Sigmoid colon (tissue), 7 donors: ENCODE data around the gene EWSR1. TPM values are rescaled to one million over a fixed set of nuclear protein-coding genes. Genes with fewer than 3 reads are reported as not detected.
A peak's percentile ranks its signal among the peaks of the same experiment; 100 is the strongest.

Experiments used
- DNase-seq: peaks from one replicate; pipeline ENCODE4 v3.0.0-alpha.2; 2019
- H3K27ac ChIP-seq, 4 donors: fragments of 200-600 bp; sonication (generic); one replicate each; pipeline ENCODE4 v1.5.1; 2016 to 2019; ENCODE audit warnings: mild to moderate bottlenecking in 1 of 4
- H3K27me3 ChIP-seq, 3 donors: fragments of 200-600 bp; sonication (generic); one replicate each; pipeline ENCODE4 v1.5.1; 2019; ENCODE audit warnings: mild to moderate bottlenecking in 1 of 3
- H3K36me3 ChIP-seq, 4 donors: fragments of 200-600 bp; sonication (generic); one replicate each; pipeline ENCODE4 v1.5.1; 2016 to 2019
- H3K4me1 ChIP-seq, 4 donors: fragments of 200-600 bp; sonication (generic); one replicate each; pipeline ENCODE4 v1.5.1; 2017 to 2019
- H3K4me3 ChIP-seq, 4 donors: fragments of 200-600 bp; sonication (generic); one replicate each; pipeline ENCODE4 v1.5.1; 2017 to 2019; ENCODE audit warnings: mild to moderate bottlenecking in 2 of 4, moderate library complexity in 1 of 4
- H3K9me3 ChIP-seq, 4 donors: fragments of 200-600 bp in 3 of 4; sonication (generic) in 3 of 4; one replicate each; pipeline versions ENCODE4 v1.5.1 to v1.6.1; 2013 to 2019
- CTCF ChIP-seq, 4 experiments: fragments of 450-650 bp in 3 of 4; fragments of 200-600 bp in 1 of 4; IDR thresholded peaks; one replicate each; pipeline ENCODE4 v1.5.1; 2016 to 2019; ENCODE audit warnings: antibody characterized with exemption in 4 of 4, mild to moderate bottlenecking in 3 of 4, moderate library complexity in 2 of 4
- EP300 ChIP-seq, 4 donors: sonication (generic); formaldehyde crosslinking; IDR thresholded peaks; one replicate each; pipeline ENCODE4 v1.6.1; 2017; ENCODE audit warnings: antibody characterized with exemption in 4 of 4
- POLR2A ChIP-seq, 2 donors: fragments of 450-650 bp; IDR thresholded peaks; one replicate each; pipeline ENCODE4 v1.6.1; 2016; ENCODE audit warnings: antibody characterized with exemption in 2 of 2, mild to moderate bottlenecking in 2 of 2, moderate library complexity in 2 of 2
- POLR2AphosphoS5 ChIP-seq, 4 donors: sonication (generic); formaldehyde crosslinking; IDR thresholded peaks; one replicate each; pipeline ENCODE4 v1.6.1; 2017; ENCODE audit warnings: antibody characterized with exemption in 4 of 4
- WGBS, 2 donors: extraction: QIAGEN DNeasy Blood & Tissue Kit; methylation state at CpG; one replicate each; pipeline ENCODE4 v1.1.7; 2013; 5-methylcytosine and 5-hydroxymethylcytosine counted together
- intact Hi-C: fragments of 100-400 bp; cut with DNase I; formaldehyde crosslinking; loops from one replicate; pipeline ENCODE4 v1.15.1; 2023
- polyA plus RNA-seq, 3 donors: library from polyadenylated mRNA; stranded (reverse); fragments of 200-250 nt; gene quantifications; one replicate each; pipeline ENCODE4 v1.2.3, GENCODE V29; 2013
- total RNA-seq, 4 donors: library from RNA; depleted of rRNA; stranded (reverse); fragments of >200 nt; gene quantifications; one replicate each; pipeline ENCODE4 v1.1.0, GENCODE V29; 2016
- donor health status: healthy with polysubstance abuse.
- donor health status: Bipolar disorder and iron deficiency.
- donor health status: healthy.

EWSR1 gene
- total and polyA plus RNA-seq, 7 donors, result 81.4 to 233 (median 174) TPM

GRCh38 chr22:29330753-29331152, 62.7 kb downstream of the EWSR1 start:
- intact Hi-C loops, result no loop called here
- Histone ChIP-seq H3K27me3 (no peaks in the 10 kb centered on the region), H3K4me3 (no peak overlapping the region), H3K36me3 (peaks cover 0 to 92% (median 42%) of the 10 kb centered on the region in 4 donors), H3K27ac (no peak overlapping the region), H3K9me3 (no peaks in the 10 kb centered on the region), H3K4me1 (peaks cover 0 to 16% (median 0%) of the 10 kb centered on the region in 4 donors)
- DNase-seq, result peak; percentile 79
- 73 to 80% methylated on average over 9 of the region's 9 CpGs for WGBS, 2 donors
- TF ChIP-seq EP300 (IDR thresholded peaks at IDR 0.05) (no peak), POLR2AphosphoS5 (IDR thresholded peaks at IDR 0.05) (no peak), CTCF (IDR thresholded peaks at IDR 0.05) (no peak), POLR2A (IDR thresholded peaks at IDR 0.05) (no peak)

DNA sequence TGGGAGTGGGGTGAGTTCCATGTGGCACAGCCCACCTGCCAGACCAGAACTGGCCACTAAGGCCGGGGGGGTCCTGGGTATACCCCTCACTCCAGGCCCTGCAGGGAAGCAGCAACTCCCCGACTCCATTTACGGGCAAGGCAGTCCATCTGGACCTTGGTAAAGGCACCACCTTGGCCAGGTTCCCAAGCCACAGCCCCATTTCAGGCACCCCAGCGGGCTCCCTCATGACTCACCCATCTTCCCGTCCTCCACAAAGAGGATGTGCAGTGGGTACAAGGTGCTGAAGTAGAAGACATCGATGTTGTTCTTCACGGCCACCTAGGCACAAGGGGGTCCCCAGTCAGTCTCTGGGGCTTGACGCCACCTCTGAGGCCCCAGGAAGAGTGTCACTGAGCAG, 63.1 kb downstream of the EWSR1 start:
- no peak for DNase-seq
- no peaks in the 10 kb centered on the region for H3K9me3 ChIP-seq
- no peak overlapping the region for H3K27ac ChIP-seq
- 89 to 92% methylated on average over 8 of the region's 8 CpGs for WGBS, 2 donors
- no peak for TF ChIP-seq POLR2A (IDR thresholded peaks at IDR 0.05)
- TF ChIP-seq CTCF (IDR thresholded peaks at IDR 0.05), result no peak
- TF ChIP-seq EP300 (IDR thresholded peaks at IDR 0.05), result no peak
- no peak for TF ChIP-seq POLR2AphosphoS5 (IDR thresholded peaks at IDR 0.05)
- H3K4me3 ChIP-seq, result no peak overlapping the region
- H3K4me1 ChIP-seq, result peaks cover 0 to 13% (median 0%) of the 10 kb centered on the region in 4 donors
- peaks cover 0 to 96% (median 46%) of the 10 kb centered on the region in 4 donors for H3K36me3 ChIP-seq
- H3K27me3 ChIP-seq, result no peaks in the 10 kb centered on the region
- intact Hi-C loops, result no loop called here

- no peak overlapping the region for H3K4me3 ChIP-seq
- no peaks in the 10 kb centered on the region for H3K27me3 ChIP-seq
- H3K9me3 ChIP-seq, result no peaks in the 10 kb centered on the region
- TF ChIP-seq POLR2A (IDR thresholded peaks at IDR 0.05), result no peak
- H3K36me3 ChIP-seq, result peaks cover 0 to 96% (median 47%) of the 10 kb centered on the region in 4 donors
- H3K4me1 ChIP-seq, result peaks cover 0 to 12% (median 0%) of the 10 kb centered on the region in 4 donors
- H3K27ac ChIP-seq, result no peak overlapping the region
- DNase-seq, result no peak
- intact Hi-C loops, result no loop called here
- 90 to 93% methylated on average over 14 of the region's 14 CpGs for WGBS, 2 donors
Observed at GRCh38 chr22:29331658-29332300, 63.7 kb downstream of the EWSR1 start.

- Histone ChIP-seq H3K4me3 (no peak overlapping the region), H3K9me3 (no peaks in the 10 kb centered on the region), H3K27me3 (no peaks in the 10 kb centered on the region), H3K27ac (no peak overlapping the region), H3K36me3 (peaks cover 0 to 96% (median 52%) of the 10 kb centered on the region in 4 donors), H3K4me1 (peaks cover 0 to 12% (median 0%) of the 10 kb centered on the region in 4 donors)
- WGBS, 2 donors, result 95 to 97% methylated on average over 8 of the region's 8 CpGs
- DNase-seq, result no peak
- intact Hi-C loops, result no loop called here
- TF ChIP-seq EP300 (IDR thresholded peaks at IDR 0.05), result no peak
- TF ChIP-seq POLR2A (IDR thresholded peaks at IDR 0.05), result no peak
- no peak for TF ChIP-seq POLR2AphosphoS5 (IDR thresholded peaks at IDR 0.05)
- TF ChIP-seq CTCF (IDR thresholded peaks at IDR 0.05), result no peak
Observed at GRCh38 chr22:29332886-29333496, 64.9 kb downstream of the EWSR1 start.

DNA sequence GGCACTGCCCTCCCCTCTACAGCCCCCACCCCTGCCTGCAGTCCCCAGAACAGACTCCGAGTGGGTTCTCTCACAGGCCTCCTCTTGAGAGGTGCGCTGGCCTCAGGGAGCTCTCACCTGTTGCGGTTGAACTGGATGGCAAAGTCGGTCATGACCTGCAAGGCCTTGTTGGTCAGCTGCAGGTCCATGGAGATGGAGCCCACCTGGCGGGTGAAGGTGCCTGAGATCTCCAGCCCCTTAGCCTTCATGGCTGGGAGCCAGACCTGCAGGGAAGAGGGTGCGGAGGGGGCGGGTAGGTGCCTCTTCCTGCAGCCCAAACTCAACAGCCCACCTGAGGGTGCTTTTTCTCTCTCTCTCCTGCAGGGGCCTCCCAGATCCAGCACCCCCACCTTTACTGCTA, 66.1 kb downstream of the EWSR1 start:
- TF ChIP-seq POLR2AphosphoS5 (IDR thresholded peaks at IDR 0.05) (no peak), EP300 (IDR thresholded peaks at IDR 0.05) (no peak), POLR2A (IDR thresholded peaks at IDR 0.05) (no peak), CTCF (IDR thresholded peaks at IDR 0.05) (no peak)
- intact Hi-C loops, result no loop called here
- Histone ChIP-seq H3K27me3 (no peaks in the 10 kb centered on the region), H3K4me3 (no peak overlapping the region), H3K9me3 (no peaks in the 10 kb centered on the region), H3K4me1 (peaks cover 0 to 12% (median 0%) of the 10 kb centered on the region in 4 donors), H3K27ac (no peak overlapping the region), H3K36me3 (peaks cover 0 to 96% (median 54%) of the 10 kb centered on the region in 4 donors)
- DNase-seq, result no peak
- WGBS, 2 donors, result 96 to 97% methylated on average over 7 of the region's 7 CpGs
